ENCODE measurements around the gene ZBTB43.

Gene ZBTB43

GRCh38 chr9:126818482-126818881 lies 13.6 kb downstream of the ZBTB43 start:
- TF ChIP-seq EZH2phosphoT487 (conservative IDR thresholded peaks at IDR 0.05; ENCODE audit: low read length), result no peak
- no peak for TF ChIP-seq CTCF (IDR thresholded peaks at IDR 0.05; ENCODE audit: insufficient read depth, low read length, poor library complexity, severe bottlenecking)
- Histone ChIP-seq H4K20me1 (ENCODE audit: low read depth, low read length) (no peaks in the 10 kb centered on the region), H3K27ac (ENCODE audit: low read depth, low read length) (no peak overlapping the region)

GRCh38 chr9:126819482-126819881 lies 14.6 kb downstream of the ZBTB43 start:
- Histone ChIP-seq H3K4me3 (ENCODE audit: insufficient read depth, low read length, poor library complexity, severe bottlenecking) (no peak overlapping the region), H3F3A (ENCODE audit: insufficient read depth) (0 out of 2 replicates have a peak, but pooled peaks cover 5% of the 10 kb centered on the region), H3K9me3 (ENCODE audit: insufficient read depth, low read length) (peaks cover 9% of the 10 kb centered on the region; the same call in 1 of the 2 replicates), H4K20me1 (ENCODE audit: low read depth, low read length) (no peaks in the 10 kb centered on the region), H3K79me2 (ENCODE audit: insufficient read depth, low read length) (peaks cover 34% of the 10 kb centered on the region), H3K36me3 (ENCODE audit: low read length) (peaks cover 23% of the 10 kb centered on the region), H3K9ac (ENCODE audit: low read length) (no peak overlapping the region), H3K9me2 (replicated peaks; ENCODE audit: insufficient read depth, low read length) (no peaks in the 10 kb centered on the region), H3K4me2 (ENCODE audit: low read depth, low read length, poor library complexity, severe bottlenecking) (no peak overlapping the region), H3K27me3 (ENCODE audit: low read length) (no peaks in the 10 kb centered on the region), H3K27ac (ENCODE audit: low read depth, low read length) (no peak overlapping the region), H2AFZ (ENCODE audit: low read depth, low read length, severe bottlenecking) (no peak overlapping the region)
- no peak for TF ChIP-seq CTCF (IDR thresholded peaks at IDR 0.05; ENCODE audit: insufficient read depth, low read length, poor library complexity, severe bottlenecking)
- TF ChIP-seq EZH2phosphoT487 (conservative IDR thresholded peaks at IDR 0.05; ENCODE audit: low read length), result no peak

More at GRCh38 chr9:126818482-126818881, 13.6 kb downstream of the ZBTB43 start:
- Histone ChIP-seq H3K4me2 (ENCODE audit: low read depth, low read length, poor library complexity, severe bottlenecking) (no peak overlapping the region), H3K9me3 (ENCODE audit: insufficient read depth, low read length) (peaks cover 9% of the 10 kb centered on the region; the same call in 1 of the 2 replicates), H3F3A (ENCODE audit: insufficient read depth) (0 out of 2 replicates have a peak, but pooled peaks cover 5% of the 10 kb centered on the region), H3K36me3 (ENCODE audit: low read length) (peaks cover 28% of the 10 kb centered on the region), H3K9ac (ENCODE audit: low read length) (no peak overlapping the region), H3K27me3 (ENCODE audit: low read length) (no peaks in the 10 kb centered on the region), H3K79me2 (ENCODE audit: insufficient read depth, low read length) (peaks cover 36% of the 10 kb centered on the region), H3K9me2 (replicated peaks; ENCODE audit: insufficient read depth, low read length) (no peaks in the 10 kb centered on the region), H2AFZ (ENCODE audit: low read depth, low read length, severe bottlenecking) (no peak overlapping the region), H3K4me3 (ENCODE audit: insufficient read depth, low read length, poor library complexity, severe bottlenecking) (no peak overlapping the region)

- no peak overlapping the region for H2AFZ ChIP-seq (ENCODE audit: low read depth, low read length, severe bottlenecking)
- 0 out of 2 replicates have a peak, but pooled peaks cover 5% of the 10 kb centered on the region for H3F3A ChIP-seq (ENCODE audit: insufficient read depth)
- no peaks in the 10 kb centered on the region for H3K9me2 ChIP-seq (replicated peaks; ENCODE audit: insufficient read depth, low read length)
- TF ChIP-seq CTCF (IDR thresholded peaks at IDR 0.05; ENCODE audit: insufficient read depth, low read length, poor library complexity, severe bottlenecking) (no peak), EZH2phosphoT487 (conservative IDR thresholded peaks at IDR 0.05; ENCODE audit: low read length) (no peak)
- H3K9ac ChIP-seq (ENCODE audit: low read length), result no peak overlapping the region
- H3K27ac ChIP-seq (ENCODE audit: low read depth, low read length), result no peak overlapping the region
- no peaks in the 10 kb centered on the region for H4K20me1 ChIP-seq (ENCODE audit: low read depth, low read length)
- peaks cover 9% of the 10 kb centered on the region; the same call in 1 of the 2 replicates for H3K9me3 ChIP-seq (ENCODE audit: insufficient read depth, low read length)
- no peak overlapping the region for H3K4me3 ChIP-seq (ENCODE audit: insufficient read depth, low read length, poor library complexity, severe bottlenecking)
- peaks cover 19% of the 10 kb centered on the region for H3K36me3 ChIP-seq (ENCODE audit: low read length)
- no peak overlapping the region for H3K4me2 ChIP-seq (ENCODE audit: low read depth, low read length, poor library complexity, severe bottlenecking)
- no peaks in the 10 kb centered on the region for H3K27me3 ChIP-seq (ENCODE audit: low read length)
- peaks cover 24% of the 10 kb centered on the region for H3K79me2 ChIP-seq (ENCODE audit: insufficient read depth, low read length)
Measured at GRCh38 chr9:126822278-126822677, 17.4 kb downstream of the ZBTB43 start.
